HG02798 (cell line): ENCODE results near the gene SCAP.

Source experiments
- ATAC-seq: cut with Tn5 transposase; IDR thresholded peaks from one replicate; pipeline ENCODE4 v1.9.1; 2021; ENCODE audit warnings: mild to moderate bottlenecking; ENCODE audit not compliant: unreplicated experiment, poor library complexity

Gene SCAP

GRCh38 chr3:47434849-47435248 is 40.9 kb downstream of the SCAP start:
- ATAC-seq, result no peak

GRCh38 chr3:47433796-47434195 is 41.9 kb downstream of the SCAP start:
- ATAC-seq, result no peak

GRCh38 chr3:47432673-47433072 is 43.1 kb downstream of the SCAP start:
- no peak for ATAC-seq

GRCh38 chr3:47431225-47431624 is 44.5 kb downstream of the SCAP start:
- ATAC-seq, result no peak

- no peak for ATAC-seq
Measured at GRCh38 chr3:47430606-47431005, 45.1 kb downstream of the SCAP start.

- ATAC-seq, result no peak
Measured at GRCh38 chr3:47429476-47430270, 46.1 kb downstream of the SCAP start.

- no peak for ATAC-seq
Measured at GRCh38 chr3:47428662-47429061, 47.1 kb downstream of the SCAP start.

- no peak for ATAC-seq
Measured at GRCh38 chr3:47427866-47428265, 47.9 kb downstream of the SCAP start.

GRCh38 chr3:47425959-47426358 is 49.8 kb downstream of the SCAP start:
- ATAC-seq, result no peak

- ATAC-seq, result no peak
Measured at GRCh38 chr3:47425383-47425778, 50.4 kb downstream of the SCAP start.

GRCh38 chr3:47424434-47425382 is 51.0 kb downstream of the SCAP start:
- no peak for ATAC-seq

- ATAC-seq, result no peak
Measured at GRCh38 chr3:47423548-47424145, 52.1 kb downstream of the SCAP start.

GRCh38 chr3:47422743-47423142 is 53.0 kb downstream of the SCAP start:
- no peak for ATAC-seq

- no peak for ATAC-seq
Measured at GRCh38 chr3:47421741-47422649, 53.7 kb downstream of the SCAP start.

- ATAC-seq, result peak; percentile 80
Measured at GRCh38 chr3:47420511-47421484, 54.9 kb downstream of the SCAP start.

GRCh38 chr3:47420044-47420430 is 55.7 kb downstream of the SCAP start:
- ATAC-seq, result no peak

GRCh38 chr3:47419083-47420043 is 56.4 kb downstream of the SCAP start:
- no peak for ATAC-seq
